ENCODE data around the gene PPP1R7. TPM values are rescaled to one million over a fixed set of nuclear protein-coding genes. Genes with fewer than 3 reads are reported as not detected.

The PPP1R7 gene
- total and polyA plus RNA-seq, 9 of the 15 experiments (the other 6 are each of a cell fraction or from before 2014, with no cell fraction given), result 37.5 to 75.0 (median 50.5) TPM

GRCh38 chr2:241102239-241102803 is 47.9 kb upstream of the PPP1R7 start, which contains the start of gene MTERF4 (continued):
- peak; percentile 94 for TF ChIP-seq VEZF1 (CRISPR knock-in tag; IDR thresholded peaks at IDR 0.05)
- TF ChIP-seq ZC3H4 (CRISPR knock-in tag; IDR thresholded peaks at IDR 0.05; ENCODE audit: borderline replicate concordance), result no peak
- no peak for TF ChIP-seq TSHZ1 (CRISPR knock-in tag; IDR thresholded peaks at IDR 0.05)
- no peak for TF ChIP-seq HSF4 (CRISPR knock-in tag; IDR thresholded peaks at IDR 0.05; ENCODE audit: borderline replicate concordance)
- no peak for TF ChIP-seq ZNF311 (CRISPR knock-in tag; IDR thresholded peaks at IDR 0.05)
- peak in 1 of 2 experiments; percentile 98; a peak in 2 of 4 replicates for TF ChIP-seq ZNF639 (CRISPR knock-in tag; conservative IDR thresholded peaks at IDR 0.05 in 1 of 2, IDR thresholded peaks at IDR 0.05 in 1 of 2)
- peak; percentile 94 for TF ChIP-seq POLR2G (IDR thresholded peaks at IDR 0.05; ENCODE audit: low read depth, low read length)
- no peak for TF ChIP-seq ZNF655 (CRISPR knock-in tag; IDR thresholded peaks at IDR 0.05)
- TF ChIP-seq ELK3 (CRISPR knock-in tag; IDR thresholded peaks at IDR 0.05), result no peak
- TF ChIP-seq NFE2 (IDR thresholded peaks at IDR 0.05; ENCODE audit: low read depth), result 0 out of 2 replicates have a peak, but pooled peaks have one; percentile 22
- TF ChIP-seq FOXJ3 (CRISPR knock-in tag; IDR thresholded peaks at IDR 0.05), result no peak
- no peak for TF ChIP-seq RFX5 (IDR thresholded peaks at IDR 0.05; ENCODE audit: low read depth, low read length)
- peak; percentile 77 for TF ChIP-seq SUPT5H (IDR thresholded peaks at IDR 0.05)
- TF ChIP-seq RBBP5 (IDR thresholded peaks at IDR 0.05; ENCODE audit: borderline replicate concordance, insufficient read depth, low read length, poor library complexity, severe bottlenecking), result peak; percentile 94
- TF ChIP-seq SRSF1 (IDR thresholded peaks at IDR 0.05; ENCODE audit: low read depth, low read length), result 0 out of 2 replicates have a peak, but pooled peaks have one; percentile 35
- TF ChIP-seq ZNF175 (CRISPR knock-in tag; IDR thresholded peaks at IDR 0.05; ENCODE audit: low read depth), result no peak
- peak; percentile 67; the same call in 1 of the 2 replicates for TF ChIP-seq FOXP1 (CRISPR knock-in tag; IDR thresholded peaks at IDR 0.05)
- peak; percentile 98 for TF ChIP-seq C11orf30 (IDR thresholded peaks at IDR 0.05; ENCODE audit: low read depth)

All from K562 (cell line).